GM19324 (cell line): ENCODE data around the gene SNAPC5.
A peak's percentile ranks its signal among the peaks of the same experiment; 100 is the strongest.
"Not testable (repeated sequence)": the region's sequence is repeated elsewhere in the genome, so short reads cannot be mapped to it uniquely, and the experiment has no call there.

Experiments used
- ATAC-seq: cut with Tn5 transposase; IDR thresholded peaks from one replicate; pipeline ENCODE4 v1.9.1; 2021; ENCODE audit warnings: mild to moderate bottlenecking, moderate library complexity; ENCODE audit not compliant: unreplicated experiment, low FRiP score

SNAPC5 gene

GRCh38 chr15:66497502-66498455 lies at the start of gene SNAPC5:
Gene SNAPC5 (minus strand): TSS chr15:66497762. CDS start chr15:66497731, 31 bp downstream.
- peak; percentile 91 for ATAC-seq

GRCh38 chr15:66545255-66545654 lies 47.7 kb upstream of the SNAPC5 start:
- no peak for ATAC-seq

GRCh38 chr15:66542896-66543295 lies 45.3 kb upstream of the SNAPC5 start:
- no peak for ATAC-seq

GRCh38 chr15:66535056-66535455 lies 37.5 kb upstream of the SNAPC5 start:
- no peak for ATAC-seq

- ATAC-seq = no peak
These were observed 27.3 kb upstream of the SNAPC5 start for GRCh38 chr15:66524838-66525237.

GRCh38 chr15:66523926-66524325 lies 26.4 kb upstream of the SNAPC5 start:
- ATAC-seq = no peak

- ATAC-seq = no peak
These were observed 18.4 kb upstream of the SNAPC5 start for GRCh38 chr15:66515901-66516322.

- ATAC-seq = no peak
These were observed 17.0 kb upstream of the SNAPC5 start for GRCh38 chr15:66514586-66514985.

- ATAC-seq = no peak
These were observed 10.8 kb upstream of the SNAPC5 start for GRCh38 chr15:66508293-66508883.

- no peak for ATAC-seq
These were observed 8.3 kb upstream of the SNAPC5 start for GRCh38 chr15:66505818-66506217.

- no peak for ATAC-seq
These were observed 7.9 kb upstream of the SNAPC5 start for GRCh38 chr15:66505430-66505811.

GRCh38 chr15:66504563-66505429 lies 7.2 kb upstream of the SNAPC5 start, which contains the start of the genes RPL4 and ZWILCH:
Gene RPL4 (minus strand): TSS chr15:66504855. CDS start chr15:66504790, 65 bp downstream.
Gene ZWILCH (plus strand): TSS chr15:66505326. CDS start chr15:66505339, 13 bp downstream.
- peak; percentile 79 for ATAC-seq

- no peak for ATAC-seq
These were observed 6.4 kb upstream of the SNAPC5 start for GRCh38 chr15:66503780-66504562.

GRCh38 chr15:66503041-66503648 lies 5.6 kb upstream of the SNAPC5 start:
- not testable (repeated sequence) for ATAC-seq

- ATAC-seq = no peak
These were observed 4.9 kb upstream of the SNAPC5 start for GRCh38 chr15:66502491-66502890.

GRCh38 chr15:66500346-66500745 lies 2.8 kb upstream of the SNAPC5 start:
- ATAC-seq = not testable (repeated sequence)

GRCh38 chr15:66498501-66499386 lies 1.2 kb upstream of the SNAPC5 start:
- ATAC-seq = no peak

GRCh38 chr15:66496951-66497501 lies 536 bp downstream of the SNAPC5 start:
- ATAC-seq = no peak
